ENCODE data around the gene LSM2. TPM values are rescaled to one million over a fixed set of nuclear protein-coding genes. Genes with fewer than 3 reads are reported as not detected.
"Not testable (repeated sequence)": the region's sequence is repeated elsewhere in the genome, so short reads cannot be mapped to it uniquely, and the experiment has no call there.

The LSM2 gene
- total and polyA plus RNA-seq, 3 donors from 2014 or later: 43.3 to 55.5 (median 49.6) TPM

GRCh38 chr6:31794294-31794865 is 12.4 kb downstream of the LSM2 start:
- H3K4me1 ChIP-seq: peaks cover 13% of the 10 kb centered on the region
- TF ChIP-seq CTCF (IDR thresholded peaks at IDR 0.05) (no peak), POLR2A (IDR thresholded peaks at IDR 0.05) (no peak)
- peak overlapping the region; percentile 91 to 98 for H3K4me3 ChIP-seq
- DNase-seq: no peak
- WGBS, 2 donors: 11 to 14% methylated on average over 7 of the region's 7 CpGs
- intact Hi-C loops (cut with DNase I; ENCODE audit: low total_unique reads): no loop called here
- no peaks in the 10 kb centered on the region for H3K36me3 ChIP-seq (ENCODE audit: low read depth, missing control alignments)
- no peaks in the 10 kb centered on the region for H3K27me3 ChIP-seq
- H3K27ac ChIP-seq: peak overlapping the region; percentile 71 to 97
- H3K9me3 ChIP-seq: no peaks in the 10 kb centered on the region

GRCh38 chr6:31793927-31794245 is 12.9 kb downstream of the LSM2 start:
- H3K9me3 ChIP-seq; H3K27ac ChIP-seq; H3K4me3 ChIP-seq; H3K36me3 ChIP-seq (ENCODE audit: low read depth, missing control alignments); H3K27me3 ChIP-seq; DNase-seq; intact Hi-C loops (cut with DNase I; ENCODE audit: low total_unique reads): not testable (repeated sequence)
- peaks cover 13% of the 10 kb centered on the region for H3K4me1 ChIP-seq
- WGBS, 2 donors: 85 to 95% methylated on average over 6 of the region's 6 CpGs

DNA sequence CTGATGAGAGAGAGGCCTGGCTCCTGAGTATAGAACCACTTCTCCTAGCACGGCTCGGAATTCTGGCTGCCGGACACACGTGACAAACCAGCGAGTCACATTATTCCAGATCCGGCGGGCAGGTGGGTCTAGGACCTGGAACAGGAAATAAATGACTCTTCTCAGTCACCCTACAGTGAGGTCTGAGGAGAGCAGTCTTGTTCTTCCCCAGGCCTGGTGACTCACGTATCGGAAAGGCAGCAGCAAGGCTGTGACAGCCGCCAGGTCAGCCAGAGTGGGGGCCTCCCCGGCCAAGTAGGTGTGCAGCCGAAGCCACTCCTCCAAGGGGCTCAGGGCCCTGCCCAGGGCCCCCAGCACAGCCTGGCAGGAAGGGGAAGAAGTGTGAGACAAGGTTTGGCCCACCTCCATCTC is 14.0 kb downstream of the LSM2 start:
- Histone ChIP-seq H3K9me3 (no peaks in the 10 kb centered on the region), H3K27me3 (no peaks in the 10 kb centered on the region), H3K4me1 (peaks cover 13% of the 10 kb centered on the region), H3K27ac (no peak overlapping the region), H3K36me3 (ENCODE audit: low read depth, missing control alignments) (no peaks in the 10 kb centered on the region), H3K4me3 (no peak overlapping the region)
- TF ChIP-seq CTCF (IDR thresholded peaks at IDR 0.05) (no peak), POLR2A (IDR thresholded peaks at IDR 0.05) (no peak)
- WGBS, 2 donors: 85 to 88% methylated on average over 9 to 12 of the region's 12 CpGs
- intact Hi-C loops (cut with DNase I; ENCODE audit: low total_unique reads): no loop called here
- no peak for DNase-seq

- no peak for DNase-seq
- H3K27me3 ChIP-seq: no peaks in the 10 kb centered on the region
- intact Hi-C loops (cut with DNase I; ENCODE audit: low total_unique reads): no loop called here
- H3K4me3 ChIP-seq: no peak overlapping the region
- TF ChIP-seq POLR2A (IDR thresholded peaks at IDR 0.05) (no peak), CTCF (IDR thresholded peaks at IDR 0.05) (no peak)
- H3K4me1 ChIP-seq: peaks cover 13% of the 10 kb centered on the region
- H3K36me3 ChIP-seq (ENCODE audit: low read depth, missing control alignments): no peaks in the 10 kb centered on the region
- WGBS, 2 donors: 78 to 80% methylated on average over 3 of the region's 3 CpGs
- H3K9me3 ChIP-seq: no peaks in the 10 kb centered on the region
- no peak overlapping the region for H3K27ac ChIP-seq
Measured at GRCh38 chr6:31792090-31792374, 14.7 kb downstream of the LSM2 start.

DNA sequence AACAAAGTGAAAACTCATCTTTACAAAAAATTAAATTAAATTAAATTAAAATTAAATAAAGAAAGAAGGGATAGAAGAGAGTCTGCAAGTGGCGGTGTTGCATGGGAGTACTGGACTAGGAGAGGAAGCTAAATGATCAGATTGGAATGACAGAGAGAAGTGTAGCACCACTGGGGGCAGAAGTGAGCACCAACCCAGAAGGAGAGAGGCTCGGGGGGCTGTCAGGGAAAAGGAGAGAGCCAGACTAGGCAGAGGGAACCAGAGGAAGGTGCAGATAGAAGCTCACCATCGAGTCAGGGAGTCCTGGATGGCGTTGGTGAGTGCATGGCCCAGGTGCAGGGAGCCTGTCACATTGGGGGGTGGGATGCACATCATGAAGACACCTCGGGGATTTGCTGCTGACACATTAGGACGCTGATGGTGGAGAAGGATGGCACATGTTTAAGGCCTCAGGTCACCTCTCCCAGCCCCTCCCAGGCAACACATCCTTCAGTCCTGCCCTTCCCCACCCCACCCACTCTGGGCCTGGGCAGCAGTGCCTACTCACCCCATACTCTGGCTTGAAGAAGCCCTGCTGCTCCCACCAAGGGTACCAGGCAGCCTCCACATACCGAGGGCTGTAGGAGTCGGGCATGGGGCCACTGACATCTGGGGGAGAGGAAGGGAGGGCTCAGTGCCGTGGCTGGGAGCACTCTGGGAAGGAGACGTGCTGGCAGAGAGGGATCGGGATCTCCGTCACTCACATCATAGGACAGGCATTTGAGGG is 15.3 kb downstream of the LSM2 start:
- no peaks in the 10 kb centered on the region for H3K9me3 ChIP-seq
- no peaks in the 10 kb centered on the region for H3K36me3 ChIP-seq (ENCODE audit: low read depth, missing control alignments)
- H3K27ac ChIP-seq: no peak overlapping the region
- intact Hi-C loops (cut with DNase I; ENCODE audit: low total_unique reads): no loop called here
- WGBS, 2 donors: 60 to 68% methylated on average over 10 to 12 of the region's 12 CpGs
- H3K27me3 ChIP-seq: no peaks in the 10 kb centered on the region
- H3K4me1 ChIP-seq: peaks cover 13% of the 10 kb centered on the region
- peak in 2 of 3 experiments; percentile 39 to 46 for TF ChIP-seq CTCF (IDR thresholded peaks at IDR 0.05)
- TF ChIP-seq POLR2A (IDR thresholded peaks at IDR 0.05): no peak
- no peak overlapping the region for H3K4me3 ChIP-seq
- peak; percentile 60 for DNase-seq
